GM19455 (cell line): ENCODE measurements around the gene PLSCR4.
"Not testable (repeated sequence)": the region's sequence is repeated elsewhere in the genome, so short reads cannot be mapped to it uniquely, and the experiment has no call there.

Source experiments
- ATAC-seq: cut with Tn5 transposase; IDR thresholded peaks from one replicate; pipeline ENCODE4 v1.9.1; 2021; ENCODE audit not compliant: unreplicated experiment

The PLSCR4 gene, protein sequence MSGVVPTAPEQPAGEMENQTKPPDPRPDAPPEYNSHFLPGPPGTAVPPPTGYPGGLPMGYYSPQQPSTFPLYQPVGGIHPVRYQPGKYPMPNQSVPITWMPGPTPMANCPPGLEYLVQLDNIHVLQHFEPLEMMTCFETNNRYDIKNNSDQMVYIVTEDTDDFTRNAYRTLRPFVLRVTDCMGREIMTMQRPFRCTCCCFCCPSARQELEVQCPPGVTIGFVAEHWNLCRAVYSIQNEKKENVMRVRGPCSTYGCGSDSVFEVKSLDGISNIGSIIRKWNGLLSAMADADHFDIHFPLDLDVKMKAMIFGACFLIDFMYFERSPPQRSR

DNA sequence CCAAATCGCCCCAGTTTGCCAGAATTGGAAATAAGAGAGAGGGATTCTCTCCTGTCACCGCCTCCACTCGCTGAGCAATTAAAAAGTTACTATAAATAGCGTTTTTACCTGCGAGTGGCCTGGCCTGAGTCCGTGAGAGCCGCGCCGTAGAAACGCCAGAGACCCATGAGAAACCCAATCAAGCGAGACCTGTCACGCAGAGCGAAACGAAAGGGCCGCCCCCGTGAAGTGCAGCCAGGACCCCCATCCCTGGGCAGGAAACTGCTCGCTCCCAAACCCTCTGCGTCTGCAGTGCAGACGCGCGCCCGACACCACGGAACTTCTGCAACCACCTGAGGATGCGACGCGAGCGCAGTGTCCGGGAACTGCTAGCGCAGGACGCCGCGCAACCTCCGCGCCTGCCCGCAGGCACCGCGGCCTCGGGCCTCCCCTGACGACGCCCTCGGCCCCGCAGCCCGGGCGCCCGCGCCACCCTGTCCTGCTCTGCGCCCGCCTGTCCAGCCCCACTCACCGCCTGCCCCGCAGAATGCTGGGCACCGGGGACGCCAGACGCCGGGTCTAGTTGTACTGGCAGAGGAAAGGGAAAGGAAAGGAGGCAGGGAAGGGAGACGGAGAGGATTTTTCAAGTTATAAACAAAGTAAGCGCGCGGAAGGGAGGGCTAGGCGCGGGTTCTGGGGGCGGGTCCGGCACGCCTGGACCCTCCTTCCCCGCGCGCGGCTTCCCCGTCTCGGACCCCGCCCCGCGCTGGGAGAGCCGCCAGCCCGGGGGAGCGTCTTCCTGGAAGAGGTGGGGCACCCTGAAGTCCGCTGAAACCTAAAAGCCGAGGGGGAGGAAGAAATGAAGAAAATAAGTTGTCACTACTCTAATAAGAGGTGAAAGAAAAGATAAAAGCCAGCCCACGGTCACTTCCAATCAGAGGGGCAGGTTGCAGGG is at the start of gene PLSCR4:
Gene PLSCR4 (minus strand): TSS at position 657 of the 934 bp plus-strand sequence. CDS start 29,034 bp downstream, outside the sequence.
- ATAC-seq: no peak

DNA sequence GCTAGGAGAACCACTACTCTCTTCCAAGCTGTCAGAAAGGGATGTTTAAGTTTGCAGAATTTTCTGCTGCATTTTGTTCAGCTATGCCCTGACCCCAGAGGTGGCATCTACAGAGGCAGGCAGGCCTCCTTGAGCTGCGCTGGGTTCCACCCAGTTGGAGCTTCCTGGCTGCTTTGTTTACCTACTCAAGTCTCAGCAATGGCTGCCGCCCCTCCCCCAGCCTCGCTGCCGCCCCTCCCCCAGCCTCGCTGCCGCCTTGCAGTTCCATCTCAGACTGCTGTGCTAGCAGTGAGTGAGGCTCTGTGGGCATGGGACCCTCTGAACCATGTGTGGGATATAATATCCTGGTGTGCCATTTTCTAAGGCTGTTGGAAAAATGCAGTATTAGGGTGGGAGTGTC is 42.5 kb upstream of the PLSCR4 start:
- not testable (repeated sequence) for ATAC-seq

- ATAC-seq: no peak
Measured at GRCh38 chr3:146283781-146284445, 33.0 kb upstream of the PLSCR4 start.

DNA sequence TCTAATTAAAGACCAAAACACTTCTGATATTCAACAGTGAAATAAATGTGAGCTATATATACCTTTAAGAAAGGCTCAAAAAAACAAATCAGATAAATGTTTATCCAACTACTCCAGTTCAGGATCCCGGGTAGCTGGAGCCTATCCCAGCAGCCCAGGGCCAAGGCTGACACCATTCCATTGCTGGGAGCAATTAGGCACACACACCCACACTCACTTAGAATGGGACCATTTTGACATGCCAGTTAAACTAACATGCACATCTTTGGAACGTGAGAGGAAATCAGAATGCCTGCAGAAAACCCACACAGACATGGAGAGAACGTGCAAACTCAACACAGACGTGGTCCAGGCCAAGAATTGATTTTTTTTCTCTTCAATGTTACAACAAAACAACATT is 30.0 kb upstream of the PLSCR4 start:
- ATAC-seq: no peak

GRCh38 chr3:146279951-146280350 is 29.0 kb upstream of the PLSCR4 start:
- no peak for ATAC-seq

GRCh38 chr3:146279013-146279412 is 28.1 kb upstream of the PLSCR4 start:
- no peak for ATAC-seq

DNA sequence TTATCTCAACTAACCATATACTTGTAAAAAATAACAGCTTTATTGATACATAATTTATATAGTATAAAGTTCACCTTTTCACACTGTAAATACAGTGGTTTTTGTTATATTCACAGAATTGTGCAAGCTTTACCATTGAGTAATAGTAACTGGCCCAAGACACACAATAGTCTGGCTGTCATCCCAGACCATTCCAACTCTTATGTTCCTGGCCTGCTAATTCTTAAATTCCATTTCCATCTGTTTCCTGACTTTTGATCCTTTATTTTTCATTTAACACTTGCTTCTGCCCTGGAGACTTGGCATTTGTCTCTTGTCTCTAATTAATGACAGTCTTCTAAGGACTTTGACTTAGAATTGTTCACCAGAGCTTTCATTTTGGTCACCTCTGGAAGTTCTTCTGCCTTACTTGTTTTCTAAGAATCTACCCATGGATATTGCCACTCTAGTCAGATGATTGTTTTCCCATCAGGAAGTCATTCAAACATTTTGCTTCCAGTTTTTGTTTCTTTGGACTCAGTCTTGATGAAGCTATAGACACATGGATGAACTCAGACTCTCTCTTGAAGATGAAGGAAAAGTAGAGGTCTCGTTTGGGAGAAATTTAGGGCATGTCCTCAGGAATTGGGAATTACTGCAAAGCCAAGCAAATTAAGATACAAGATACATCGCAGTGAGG is 27.2 kb upstream of the PLSCR4 start:
- ATAC-seq: no peak

DNA sequence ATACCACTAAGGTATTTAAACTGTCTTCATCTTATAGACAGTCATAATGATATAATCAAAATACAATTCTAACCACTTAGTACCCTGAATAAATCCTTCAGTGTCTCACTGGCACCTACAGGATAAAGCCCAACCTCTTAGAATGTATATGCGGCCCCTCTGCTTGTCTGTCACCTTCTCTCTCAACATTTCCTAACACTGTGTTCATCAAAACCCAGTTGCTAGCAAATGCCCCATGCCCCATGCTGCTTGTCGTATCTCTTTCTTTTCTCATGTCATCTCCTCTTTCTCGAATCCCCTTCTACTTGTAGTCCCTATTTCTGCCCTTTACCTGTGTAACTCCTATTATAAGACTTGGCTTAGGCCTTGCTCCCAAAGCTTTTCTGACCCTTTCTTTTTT is 24.6 kb upstream of the PLSCR4 start:
- ATAC-seq: no peak

GRCh38 chr3:146274833-146275232 is 23.9 kb upstream of the PLSCR4 start:
- no peak for ATAC-seq

DNA sequence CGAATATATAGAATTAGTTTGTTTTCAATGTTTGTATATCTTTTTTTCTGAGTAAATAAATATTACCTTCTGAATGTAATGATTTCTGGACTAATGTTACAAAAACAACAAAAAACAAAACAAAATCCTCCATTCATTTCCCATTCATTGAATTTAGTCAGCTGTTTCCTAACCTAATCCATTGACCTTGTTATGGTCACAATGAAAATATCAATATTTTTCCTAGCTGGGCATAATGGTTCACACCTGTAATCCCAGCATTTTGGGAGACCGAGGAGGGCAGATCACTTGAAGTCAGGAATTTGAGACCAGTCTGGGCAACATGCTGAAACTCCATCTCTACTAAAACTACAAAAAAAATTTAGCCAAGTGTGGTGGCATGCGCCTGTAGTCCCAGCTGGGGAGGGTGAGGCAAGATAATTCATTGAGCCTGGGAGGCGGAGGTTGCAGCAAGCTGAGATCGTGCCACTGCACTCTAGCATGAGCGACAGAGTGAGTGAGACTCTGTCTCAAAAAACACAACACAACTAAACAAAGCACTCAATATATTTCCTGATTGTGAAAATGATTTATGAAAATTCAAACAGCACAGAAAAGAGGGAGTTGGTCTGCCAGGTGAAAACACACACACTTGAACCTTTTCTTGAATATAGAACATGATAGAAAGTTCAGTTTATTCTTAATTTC is 23.0 kb upstream of the PLSCR4 start:
- ATAC-seq: no peak

DNA sequence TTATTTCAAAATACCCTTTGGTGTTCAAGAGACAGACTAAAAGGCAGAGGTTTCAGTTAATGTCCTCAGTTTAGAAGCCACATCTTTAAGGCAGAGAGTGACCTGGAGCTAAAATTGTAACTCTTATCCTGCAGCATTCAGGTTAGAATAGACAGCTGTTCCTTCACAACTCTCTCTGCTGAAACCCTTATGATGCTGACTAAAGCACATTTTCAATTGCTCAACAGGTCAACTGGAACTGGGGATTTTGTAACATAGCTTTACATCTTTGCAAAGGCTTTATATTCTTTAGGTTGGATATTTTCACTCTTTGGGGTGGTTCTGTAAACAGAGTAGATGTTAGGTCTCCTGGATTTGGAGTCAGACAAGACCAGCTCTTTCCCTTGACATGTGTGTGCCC is 20.3 kb upstream of the PLSCR4 start:
- ATAC-seq: no peak

DNA sequence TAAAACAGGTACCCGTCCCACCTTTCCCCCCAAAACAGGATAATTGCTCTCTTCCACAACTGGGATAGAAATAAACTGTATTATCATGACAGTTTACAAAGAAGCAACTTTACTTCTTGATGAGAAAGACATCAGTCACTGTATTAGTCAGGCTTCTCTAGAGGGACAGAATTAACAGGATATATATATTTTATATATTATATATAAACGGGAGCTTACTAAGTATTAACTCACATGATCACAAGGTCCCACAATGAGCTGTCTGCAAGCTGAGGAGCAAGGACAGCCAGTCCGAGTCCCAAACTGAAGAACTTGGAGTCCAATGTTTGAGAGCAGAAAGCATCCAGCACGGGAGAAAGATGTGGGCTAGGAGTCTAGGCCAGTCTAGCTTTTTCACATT is 18.4 kb upstream of the PLSCR4 start:
- ATAC-seq: no peak

DNA sequence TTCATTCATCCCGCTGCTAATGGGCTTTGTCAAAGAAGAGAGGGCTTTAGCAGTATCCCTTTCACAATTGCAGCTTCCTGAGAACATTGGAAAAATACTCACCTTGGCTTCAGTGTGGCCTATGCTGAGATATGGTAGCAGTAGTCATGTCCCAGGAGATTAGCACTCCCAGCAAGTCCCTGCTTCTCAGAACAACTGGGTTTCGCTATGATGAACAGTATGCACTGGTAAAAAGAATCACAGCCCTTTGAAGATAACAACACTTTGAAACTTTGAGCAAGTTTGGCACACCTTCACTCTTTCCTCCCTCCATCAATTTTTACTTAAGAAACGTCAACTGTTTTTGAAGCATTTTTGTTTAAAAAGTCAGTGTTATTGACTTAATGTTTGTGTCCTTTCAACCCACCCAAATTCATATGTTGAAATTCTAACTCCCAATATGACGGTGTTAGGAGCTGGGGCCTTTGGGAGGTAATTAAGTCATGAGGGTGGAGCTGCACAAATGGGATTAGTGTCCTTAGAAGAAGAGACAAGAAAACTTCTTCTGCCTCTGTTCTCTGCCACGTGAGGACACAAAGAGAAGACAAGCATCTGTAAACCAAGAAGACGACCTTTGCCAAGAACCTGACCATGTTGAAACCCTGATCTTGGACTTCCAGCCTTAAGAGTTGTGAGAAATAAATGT is 17.8 kb upstream of the PLSCR4 start:
- ATAC-seq: no peak

GRCh38 chr3:146265720-146266119 is 14.8 kb upstream of the PLSCR4 start:
- ATAC-seq: no peak

DNA sequence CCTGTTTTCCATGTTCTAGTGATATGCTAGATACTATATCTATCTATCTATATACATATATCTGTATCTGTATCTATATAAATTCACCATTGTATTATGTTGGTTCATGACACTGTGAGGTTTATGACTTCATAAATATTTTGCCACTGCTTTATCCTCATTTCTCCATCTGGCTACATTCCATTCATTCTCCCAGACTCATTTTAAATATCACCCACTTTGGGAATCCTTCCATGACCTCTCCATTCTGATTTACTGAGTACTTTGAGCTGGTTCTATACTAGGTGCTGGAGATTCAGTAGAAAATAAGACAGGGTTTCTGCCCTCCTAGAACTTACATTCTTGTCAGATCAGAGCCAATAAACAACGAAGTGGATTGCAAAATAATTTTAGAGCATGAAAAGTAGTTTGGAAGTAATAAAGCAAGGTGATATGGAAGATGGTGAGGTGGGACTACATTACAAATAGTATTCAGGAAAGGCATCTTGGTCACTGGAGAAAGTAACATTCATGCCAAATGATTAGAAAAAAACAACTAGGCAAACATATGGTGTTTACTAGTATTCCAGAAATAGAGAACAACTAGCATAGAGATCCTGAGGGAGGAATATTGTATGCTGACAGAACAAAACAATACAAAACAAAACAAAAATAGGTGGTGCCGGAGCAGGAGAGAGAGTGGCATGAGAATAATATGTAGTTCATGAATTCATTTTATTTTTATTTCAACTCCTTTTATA is 11.6 kb upstream of the PLSCR4 start:
- no peak for ATAC-seq

GRCh38 chr3:146259880-146260589 is 9.1 kb upstream of the PLSCR4 start:
- no peak for ATAC-seq

DNA sequence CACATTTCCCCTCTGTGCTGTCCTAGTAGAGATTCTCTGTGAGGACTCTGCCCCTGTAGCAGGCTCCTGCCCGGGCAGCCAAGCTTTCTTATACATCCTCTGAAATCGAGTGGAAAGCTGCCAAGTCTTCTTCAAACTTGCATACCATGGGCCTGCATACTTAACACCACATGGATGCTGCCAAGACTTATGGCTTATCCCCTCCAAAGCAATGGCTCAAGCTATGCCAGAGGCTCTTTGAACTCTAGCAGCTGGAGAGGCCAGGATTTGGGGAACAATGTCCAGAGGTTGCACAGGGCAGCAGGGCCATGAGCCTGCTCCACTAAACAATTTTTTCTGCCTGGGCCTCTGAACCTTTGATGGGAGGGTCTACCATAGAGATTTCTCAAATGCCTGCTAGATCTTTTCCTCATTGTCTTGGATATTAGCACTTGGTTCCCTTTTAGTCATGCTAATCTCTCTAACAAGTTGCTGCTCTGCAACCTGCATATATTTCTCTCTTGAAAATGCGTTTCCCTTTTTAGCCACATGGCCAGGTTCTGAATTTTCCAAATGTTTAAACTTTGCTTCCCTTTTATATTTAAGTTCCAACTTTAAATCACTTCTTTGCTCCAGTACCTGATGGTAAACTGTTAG is 6.1 kb upstream of the PLSCR4 start:
- no peak for ATAC-seq

DNA sequence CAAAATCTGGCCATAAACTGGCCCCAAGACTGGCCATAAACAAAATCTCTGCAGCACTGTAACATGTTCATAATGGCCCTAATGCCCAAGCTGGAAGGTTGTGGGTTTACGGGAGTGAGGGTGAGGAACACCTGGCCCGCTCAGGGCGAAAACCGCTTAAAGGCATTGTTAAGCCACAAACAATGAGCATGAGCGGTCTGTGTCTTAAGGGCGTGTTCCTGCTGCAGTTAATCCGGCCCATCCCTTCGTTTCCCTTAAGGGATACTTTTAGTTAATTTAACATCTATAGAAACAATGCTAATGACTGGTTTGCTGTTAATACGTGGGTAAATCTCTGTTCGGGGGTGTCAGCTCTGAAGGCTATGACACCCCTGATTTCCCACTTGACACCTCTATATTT is 1.5 kb upstream of the PLSCR4 start:
- not testable (repeated sequence) for ATAC-seq
